OCI-LY1 (cell line): ENCODE data around the gene AQP12A.

Experiments
- H2AFZ ChIP-seq: fragments of 200-600 bp; sonication (generic), shearing (Covaris generic); 2 replicates; pipeline ENCODE4 v1.6.0; 2014; ENCODE audit warnings: antibody characterized with exemption, mild to moderate bottlenecking, low read length
- H3F3A ChIP-seq: fragments of 200-600 bp; sonication (generic), shearing (Covaris generic); 2 replicates; pipeline ENCODE4 v1.6.0; 2014; ENCODE audit warnings: mild to moderate bottlenecking, antibody characterized with exemption, low read length, moderate library complexity; ENCODE audit not compliant: insufficient read depth
- H3K27ac ChIP-seq: fragments of 200-600 bp; sonication (generic); 2 replicates; pipeline ENCODE4 v1.5.1; 2014; ENCODE audit warnings: low read length, mixed run types, mild to moderate bottlenecking, low read depth; ENCODE audit not compliant: poor library complexity, severe bottlenecking
- H3K27me3 ChIP-seq: fragments of 200-600 bp; sonication (generic); 2 replicates; pipeline ENCODE4 v1.6.0; 2014; ENCODE audit warnings: antibody characterized with exemption, mild to moderate bottlenecking, low read length, moderate library complexity; ENCODE audit not compliant: insufficient read depth
- H3K36me3 ChIP-seq: fragments of 200-600 bp; sonication (generic); 2 replicates; pipeline ENCODE4 v1.6.1; 2014; ENCODE audit warnings: mild to moderate bottlenecking, antibody characterized with exemption, low read length, moderate library complexity, mixed read lengths; ENCODE audit not compliant: insufficient read depth
- H3K4me1 ChIP-seq: fragments of 200-600 bp; sonication (generic); 2 replicates; pipeline ENCODE4 v1.5.1; 2014; ENCODE audit warnings: mild to moderate bottlenecking, low read length, moderate library complexity; ENCODE audit not compliant: insufficient read depth, severe bottlenecking
- H3K4me2 ChIP-seq: fragments of 200-600 bp; sonication (generic), shearing (Covaris generic); 2 replicates; pipeline ENCODE4 v1.6.1; 2014; ENCODE audit warnings: low read length
- H3K4me3 ChIP-seq: fragments of 200-600 bp; sonication (generic); 2 replicates; pipeline ENCODE4 v1.5.1; 2014; ENCODE audit warnings: low read length, low read depth, mild to moderate bottlenecking, mixed read lengths; ENCODE audit not compliant: poor library complexity, severe bottlenecking
- H3K79me2 ChIP-seq: fragments of 200-600 bp; shearing (Covaris generic); 2 replicates; pipeline ENCODE4 v1.6.1; 2016; ENCODE audit warnings: mixed run types, low read length, mixed read lengths; ENCODE audit not compliant: insufficient read depth
- H3K9ac ChIP-seq: fragments of 200-600 bp; sonication (generic), shearing (Covaris generic); 2 replicates; pipeline ENCODE4 v1.6.1; 2014; ENCODE audit warnings: mild to moderate bottlenecking, low read length, mixed read lengths
- H3K9me2 ChIP-seq: fragments of 200-600 bp; sonication (generic), shearing (Covaris generic); 2 replicates; pipeline ENCODE4 v1.6.1; 2014; ENCODE audit warnings: low read depth, mild to moderate bottlenecking, low read length, mixed read lengths
- H3K9me3 ChIP-seq: fragments of 200-600 bp; shearing (Covaris generic); 2 replicates; pipeline ENCODE4 v1.6.1; 2014; ENCODE audit warnings: low read length, mixed read lengths
- H4K20me1 ChIP-seq: fragments of 200-600 bp; sonication (generic), shearing (Covaris generic); 2 replicates; pipeline ENCODE4 v1.6.0; 2016; ENCODE audit warnings: mild to moderate bottlenecking, low read length; ENCODE audit not compliant: insufficient read depth
- EZH2 ChIP-seq: fragments of 200-600 bp; sonication (generic), shearing (Covaris generic); IDR thresholded peaks from 2 replicates; pipeline ENCODE4 v1.8.0; 2017; ENCODE audit warnings: borderline replicate concordance, mixed run types, mild to moderate bottlenecking, antibody characterized with exemption, low read length, moderate library complexity, mixed read lengths
- TF ChIP-seq, protein P1 (sequence below): fragments of 200-600 bp; sonication (generic), shearing (Covaris generic); IDR thresholded peaks from 2 replicates; pipeline ENCODE4 v1.5.1; 2017; ENCODE audit warnings: mild to moderate bottlenecking, antibody characterized with exemption, low read length, moderate library complexity, mixed read lengths

Gene AQP12A

DNA sequence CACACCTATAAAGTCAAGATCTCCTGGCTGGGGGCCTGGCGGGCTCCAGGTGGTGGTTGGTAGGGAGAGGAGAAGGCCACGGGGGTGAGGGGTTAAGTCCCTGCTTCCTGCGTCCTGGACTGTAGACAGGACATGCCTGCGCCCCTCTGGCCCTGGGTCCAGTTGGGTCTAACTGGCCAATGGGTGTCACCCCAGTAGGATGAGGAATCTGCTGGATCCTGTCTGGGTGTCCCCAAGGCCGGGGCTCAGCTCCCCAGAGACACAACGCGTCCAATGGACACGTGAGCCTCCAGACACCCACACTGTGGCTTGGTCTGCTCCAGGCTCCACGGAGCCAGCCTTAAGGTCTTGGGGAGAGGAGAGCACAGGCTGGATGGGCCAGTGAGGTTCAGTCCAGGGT lies 19.6 kb downstream of the AQP12A start:
- H3K27me3 ChIP-seq: 0 out of 2 replicates have a peak, but pooled peaks cover 4% of the 10 kb centered on the region
- no peaks in the 10 kb centered on the region for H3K9me3 ChIP-seq
- H2AFZ ChIP-seq: no peak overlapping the region
- no peaks in the 10 kb centered on the region for H3K36me3 ChIP-seq
- H3K79me2 ChIP-seq: no peaks in the 10 kb centered on the region
- no peaks in the 10 kb centered on the region for H3K4me1 ChIP-seq
- no peaks in the 10 kb centered on the region for H3K9me2 ChIP-seq
- H3K27ac ChIP-seq: no peak overlapping the region
- H3K9ac ChIP-seq: no peak overlapping the region
- no peaks in the 10 kb centered on the region for H3F3A ChIP-seq
- no peak overlapping the region for H3K4me3 ChIP-seq
- no peaks in the 10 kb centered on the region for H4K20me1 ChIP-seq
- no peak overlapping the region for H3K4me2 ChIP-seq
- TF ChIP-seq EZH2: no peak
- TF ChIP-seq, protein P1, sequence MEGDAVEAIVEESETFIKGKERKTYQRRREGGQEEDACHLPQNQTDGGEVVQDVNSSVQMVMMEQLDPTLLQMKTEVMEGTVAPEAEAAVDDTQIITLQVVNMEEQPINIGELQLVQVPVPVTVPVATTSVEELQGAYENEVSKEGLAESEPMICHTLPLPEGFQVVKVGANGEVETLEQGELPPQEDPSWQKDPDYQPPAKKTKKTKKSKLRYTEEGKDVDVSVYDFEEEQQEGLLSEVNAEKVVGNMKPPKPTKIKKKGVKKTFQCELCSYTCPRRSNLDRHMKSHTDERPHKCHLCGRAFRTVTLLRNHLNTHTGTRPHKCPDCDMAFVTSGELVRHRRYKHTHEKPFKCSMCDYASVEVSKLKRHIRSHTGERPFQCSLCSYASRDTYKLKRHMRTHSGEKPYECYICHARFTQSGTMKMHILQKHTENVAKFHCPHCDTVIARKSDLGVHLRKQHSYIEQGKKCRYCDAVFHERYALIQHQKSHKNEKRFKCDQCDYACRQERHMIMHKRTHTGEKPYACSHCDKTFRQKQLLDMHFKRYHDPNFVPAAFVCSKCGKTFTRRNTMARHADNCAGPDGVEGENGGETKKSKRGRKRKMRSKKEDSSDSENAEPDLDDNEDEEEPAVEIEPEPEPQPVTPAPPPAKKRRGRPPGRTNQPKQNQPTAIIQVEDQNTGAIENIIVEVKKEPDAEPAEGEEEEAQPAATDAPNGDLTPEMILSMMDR: no peak

DNA sequence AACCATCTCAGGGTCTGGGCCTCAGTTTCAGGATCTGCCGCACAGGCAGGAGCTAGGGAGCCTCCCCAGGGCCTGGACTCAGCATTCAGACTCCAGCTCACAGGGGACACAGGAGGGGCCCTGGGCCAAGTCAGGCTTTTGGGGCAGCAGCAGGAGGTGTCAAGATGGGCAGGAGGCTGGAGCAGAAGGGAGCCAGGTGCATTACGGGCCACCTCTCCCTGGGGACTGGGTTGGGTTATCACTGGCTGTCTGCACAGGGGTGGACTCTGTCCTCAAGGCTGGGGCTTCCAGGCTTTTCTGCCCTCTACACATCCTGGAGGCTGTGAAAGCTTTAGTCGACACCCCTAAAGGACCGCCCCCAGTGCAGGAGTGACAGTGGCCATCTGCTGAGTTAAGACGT lies 20.0 kb downstream of the AQP12A start:
- H3F3A ChIP-seq: no peaks in the 10 kb centered on the region
- no peak overlapping the region for H3K9ac ChIP-seq
- H3K36me3 ChIP-seq: no peaks in the 10 kb centered on the region
- H4K20me1 ChIP-seq: no peaks in the 10 kb centered on the region
- TF ChIP-seq, protein P1: no peak
- no peak for TF ChIP-seq EZH2
- H2AFZ ChIP-seq: no peak overlapping the region
- no peak overlapping the region for H3K4me2 ChIP-seq
- no peaks in the 10 kb centered on the region for H3K9me3 ChIP-seq
- H3K4me3 ChIP-seq: no peak overlapping the region
- no peaks in the 10 kb centered on the region for H3K79me2 ChIP-seq
- H3K9me2 ChIP-seq: no peaks in the 10 kb centered on the region
- H3K4me1 ChIP-seq: no peaks in the 10 kb centered on the region
- H3K27me3 ChIP-seq: 0 out of 2 replicates have a peak, but pooled peaks cover 4% of the 10 kb centered on the region
- no peak overlapping the region for H3K27ac ChIP-seq

DNA sequence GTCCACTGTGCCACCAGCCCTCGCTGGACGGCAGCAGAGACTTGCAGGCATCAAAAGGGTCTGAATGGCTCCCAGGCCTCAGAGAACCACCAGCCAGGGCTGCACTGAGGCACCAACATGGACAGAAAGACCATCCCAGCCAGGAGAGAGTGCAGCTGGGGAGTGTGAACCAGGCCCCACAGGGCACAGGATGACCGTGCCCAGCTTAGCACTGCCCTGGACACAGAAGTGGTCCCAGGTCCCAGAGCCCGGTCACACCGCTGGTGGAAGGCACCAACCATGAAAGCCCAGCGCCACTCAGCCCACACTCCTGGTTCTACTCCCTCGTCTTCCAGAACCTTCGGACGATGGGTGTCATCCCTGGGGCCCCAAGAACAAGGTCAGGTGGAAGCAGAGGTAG lies 20.5 kb downstream of the AQP12A start:
- Histone ChIP-seq H3K4me2 (no peak overlapping the region), H2AFZ (no peak overlapping the region), H3K9me2 (no peaks in the 10 kb centered on the region), H3K9me3 (no peaks in the 10 kb centered on the region), H3F3A (no peaks in the 10 kb centered on the region), H3K4me1 (no peaks in the 10 kb centered on the region), H3K9ac (no peak overlapping the region), H3K79me2 (no peaks in the 10 kb centered on the region), H3K27ac (no peak overlapping the region), H3K36me3 (no peaks in the 10 kb centered on the region), H4K20me1 (no peaks in the 10 kb centered on the region), H3K4me3 (no peak overlapping the region), H3K27me3 (0 out of 2 replicates have a peak, but pooled peaks cover 4% of the 10 kb centered on the region)
- TF ChIP-seq, protein P1: no peak
- no peak for TF ChIP-seq EZH2
